Measurements from ENCODE around the gene MAGOHB.
"Not testable (repeated sequence)": the region's sequence is repeated elsewhere in the genome, so short reads cannot be mapped to it uniquely, and the experiment has no call there.

MAGOHB gene

DNA sequence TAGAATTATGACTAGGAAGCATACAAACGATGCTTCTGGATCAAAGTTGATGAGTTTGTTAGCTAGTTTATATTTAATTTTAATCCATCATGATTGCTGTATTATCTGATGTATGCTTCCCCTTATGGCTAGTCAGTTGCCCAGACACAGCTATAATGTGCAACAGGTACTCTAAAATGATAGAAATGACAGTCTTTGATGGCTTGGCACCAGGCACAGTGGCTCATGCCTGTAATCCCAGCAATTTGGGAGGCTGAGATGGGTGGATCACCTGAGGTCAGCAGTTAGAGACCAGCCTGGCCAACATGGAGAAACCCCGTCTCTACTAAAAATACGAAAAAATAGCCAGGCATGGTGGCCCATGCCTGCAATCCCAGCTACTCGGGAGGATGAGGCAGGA is 2.2 kb downstream of the MAGOHB start:
- DNase-seq = not testable (repeated sequence)

DNA sequence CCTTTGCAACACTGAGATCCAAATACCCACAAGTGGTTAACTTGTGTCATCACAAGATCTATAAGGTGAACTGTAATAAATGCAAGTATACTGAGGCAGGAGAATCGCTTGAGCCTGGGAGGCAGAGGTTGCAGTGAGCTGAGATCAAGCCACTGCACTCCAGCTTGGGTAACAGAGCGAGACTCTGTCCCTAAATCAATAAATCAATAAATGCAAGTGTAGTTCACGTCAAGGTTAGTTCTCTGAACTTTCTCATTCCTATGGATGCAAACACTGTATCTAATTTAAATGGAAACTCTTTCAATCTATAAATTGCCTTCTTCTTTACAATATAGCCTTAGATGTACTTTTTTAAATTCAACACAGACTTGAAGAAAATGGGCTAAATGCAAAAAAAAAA is 3.2 kb downstream of the MAGOHB start:
- no peak for DNase-seq

DNA sequence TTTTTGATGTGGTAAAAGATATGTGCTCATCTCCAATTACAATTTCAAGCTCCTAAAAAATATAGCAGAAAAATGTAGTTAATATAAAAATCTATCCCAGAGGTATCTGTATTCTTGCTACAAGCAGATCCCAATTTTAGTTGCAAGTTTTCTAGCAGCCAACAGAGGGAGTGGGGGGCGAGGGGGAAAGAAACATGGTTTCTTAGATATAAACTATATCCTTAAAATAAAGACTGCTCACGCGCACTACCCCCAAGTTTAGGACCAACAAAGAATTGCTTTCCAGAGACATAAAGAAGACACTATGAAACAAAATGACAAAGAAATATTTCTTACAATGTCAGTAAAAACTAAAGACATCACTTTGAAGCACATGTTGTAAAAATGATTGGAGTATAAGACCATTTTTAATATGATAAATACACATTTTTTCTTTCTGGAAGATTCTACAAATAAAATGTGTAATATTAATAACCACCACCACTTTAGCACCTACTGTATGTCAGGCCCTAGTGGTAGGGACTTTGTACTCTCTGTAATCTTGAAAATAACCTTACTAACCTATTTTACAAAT is 5.4 kb downstream of the MAGOHB start:
- DNase-seq = no peak

DNA sequence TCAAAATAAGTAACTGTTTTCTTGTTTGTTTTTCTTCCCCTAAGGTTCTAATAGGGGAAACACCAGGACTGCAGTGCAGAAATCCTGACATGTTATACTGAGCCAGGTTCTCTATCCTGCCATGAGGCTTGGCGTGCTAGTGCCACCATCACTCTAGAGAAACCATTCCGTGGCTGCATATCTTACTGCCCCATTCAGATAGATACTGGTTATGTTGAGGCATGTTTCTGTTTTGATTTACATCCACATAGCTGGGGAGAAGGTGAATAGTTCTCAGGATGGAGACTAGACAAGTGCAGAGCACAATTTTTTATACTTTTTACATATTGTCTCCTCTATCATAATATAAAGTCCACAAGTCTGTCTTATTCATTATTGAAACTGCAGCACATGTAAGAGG is 11.5 kb downstream of the MAGOHB start:
- DNase-seq = no peak

DNA sequence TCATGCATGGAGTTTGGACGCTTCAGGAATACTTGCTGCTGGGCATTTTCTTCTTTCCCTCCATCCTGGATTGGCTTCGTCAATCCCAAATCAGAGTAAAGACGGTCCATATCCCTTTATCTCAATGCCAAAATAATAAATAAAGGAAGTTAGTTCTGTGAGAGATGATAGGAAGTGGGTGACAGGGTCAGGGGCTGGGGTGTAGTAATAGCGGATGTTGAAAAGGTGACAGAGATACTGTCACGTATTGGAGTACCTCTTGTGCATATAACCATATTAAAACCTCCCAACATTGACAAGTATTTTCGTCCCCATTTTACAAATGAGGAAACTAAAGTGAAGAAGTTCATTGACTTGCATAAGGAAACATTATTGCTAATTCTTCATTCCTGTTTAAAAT is 12.4 kb downstream of the MAGOHB start:
- DNase-seq = no peak

DNA sequence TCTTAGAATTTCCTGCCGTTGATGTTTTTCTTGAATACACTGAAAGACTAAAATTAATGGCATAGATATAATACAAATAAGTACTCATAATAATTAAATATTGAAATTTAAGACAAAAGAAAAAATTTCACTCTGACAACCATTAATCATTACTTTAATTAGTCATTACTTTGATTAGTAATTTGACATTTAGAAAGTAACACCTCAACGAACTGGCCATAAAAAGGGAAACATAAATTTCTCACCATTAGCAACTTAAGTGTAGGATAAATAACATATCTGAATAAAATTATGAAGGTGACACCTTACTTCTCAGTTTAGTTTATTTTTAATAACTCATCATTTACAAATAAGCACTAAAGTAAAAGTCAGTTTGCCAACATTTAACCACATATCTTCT is 17.5 kb downstream of the MAGOHB start:
- DNase-seq = no peak

DNA sequence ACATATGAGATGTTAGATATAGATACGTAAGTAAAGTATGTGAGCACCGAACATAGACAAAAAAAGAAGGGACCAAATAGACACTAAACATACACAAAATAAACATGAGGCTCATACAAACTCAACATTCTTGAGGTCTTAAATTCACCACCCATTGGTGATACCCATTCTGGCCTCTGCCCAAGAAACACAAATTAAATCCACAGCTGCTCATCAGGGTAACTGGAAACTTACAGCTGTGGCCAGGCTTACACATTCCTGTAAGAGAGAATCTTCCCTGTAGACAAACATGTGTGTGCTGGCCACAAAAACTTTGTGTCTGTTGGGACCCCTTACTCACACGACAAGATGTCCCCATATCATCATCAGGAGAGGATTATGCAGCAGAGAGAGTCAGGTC is 22.4 kb downstream of the MAGOHB start:
- no peak for DNase-seq

DNA sequence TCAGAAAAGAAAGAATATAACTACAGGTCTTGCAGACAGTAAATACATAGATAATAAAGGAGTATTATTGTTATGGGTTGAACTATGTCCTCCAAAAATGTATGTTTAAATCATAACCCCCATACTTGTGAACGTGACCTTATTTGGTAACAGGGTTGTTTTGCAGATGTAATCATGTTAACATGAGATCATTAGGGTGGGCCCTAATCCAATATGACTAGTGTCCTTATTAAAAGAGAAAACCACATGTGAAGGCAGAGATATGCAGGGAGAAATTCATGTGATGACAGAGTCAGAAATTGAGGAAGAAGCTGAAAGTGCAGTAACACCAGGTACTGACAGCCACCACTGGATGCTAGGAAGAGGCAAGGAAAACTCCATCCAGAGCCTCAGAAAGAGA is 29.0 kb downstream of the MAGOHB start:
- no peak for DNase-seq

DNA sequence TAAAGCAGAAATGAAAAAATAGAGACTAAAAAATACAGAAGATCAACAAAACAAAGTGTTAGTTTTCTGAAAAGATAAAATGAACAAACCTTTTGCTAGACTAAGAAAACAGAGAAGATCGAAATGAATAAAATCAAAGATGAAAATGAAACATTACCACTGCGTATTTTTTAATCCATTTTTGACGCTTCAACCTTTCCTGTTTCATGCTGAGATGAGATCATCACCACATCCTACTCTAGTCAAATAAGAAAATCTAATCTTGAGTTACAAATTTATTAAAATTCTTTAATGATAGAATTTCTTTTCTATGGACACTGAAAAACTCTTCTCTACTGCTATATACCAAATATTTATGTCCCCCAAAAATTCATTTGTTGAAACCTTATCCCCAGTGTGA is 30.7 kb downstream of the MAGOHB start:
- no peak for DNase-seq

DNA sequence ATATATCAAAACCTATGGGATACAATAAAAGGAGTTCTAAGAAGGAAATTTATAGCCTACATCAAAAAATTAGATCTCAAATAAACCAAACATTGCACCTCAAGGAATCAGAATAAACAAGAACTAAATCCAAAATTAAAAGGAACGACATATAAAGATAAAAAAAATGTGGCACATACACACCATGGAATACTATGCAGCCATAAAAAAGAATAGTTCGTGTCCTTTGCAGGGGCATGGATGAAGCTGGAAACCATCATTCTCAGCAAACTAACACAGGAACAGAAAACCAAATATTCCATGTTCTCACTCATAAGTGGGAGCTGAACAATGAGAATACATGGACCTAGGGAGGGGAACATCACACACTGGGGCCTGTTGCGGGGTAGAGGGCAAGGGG is 31.3 kb downstream of the MAGOHB start:
- not testable (repeated sequence) for DNase-seq

DNA sequence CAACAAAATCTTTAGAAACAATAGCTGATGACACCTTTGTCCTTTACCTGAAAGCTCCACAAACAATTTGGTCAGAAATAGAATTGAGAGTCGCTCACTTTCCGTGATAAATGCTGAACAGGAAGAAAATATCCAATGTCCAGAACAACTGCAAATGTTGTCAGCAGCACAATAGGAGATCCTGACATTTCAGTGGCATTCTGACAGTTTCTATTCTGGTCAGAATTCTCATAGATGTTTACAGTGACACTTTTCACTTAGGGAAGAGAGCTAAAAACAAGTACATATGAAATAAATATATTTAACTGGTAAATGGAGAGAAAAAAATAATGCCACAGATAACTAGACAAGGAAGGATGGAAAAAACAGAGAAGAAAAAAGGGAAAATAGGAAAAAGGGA is 39.1 kb downstream of the MAGOHB start:
- no peak for DNase-seq

DNA sequence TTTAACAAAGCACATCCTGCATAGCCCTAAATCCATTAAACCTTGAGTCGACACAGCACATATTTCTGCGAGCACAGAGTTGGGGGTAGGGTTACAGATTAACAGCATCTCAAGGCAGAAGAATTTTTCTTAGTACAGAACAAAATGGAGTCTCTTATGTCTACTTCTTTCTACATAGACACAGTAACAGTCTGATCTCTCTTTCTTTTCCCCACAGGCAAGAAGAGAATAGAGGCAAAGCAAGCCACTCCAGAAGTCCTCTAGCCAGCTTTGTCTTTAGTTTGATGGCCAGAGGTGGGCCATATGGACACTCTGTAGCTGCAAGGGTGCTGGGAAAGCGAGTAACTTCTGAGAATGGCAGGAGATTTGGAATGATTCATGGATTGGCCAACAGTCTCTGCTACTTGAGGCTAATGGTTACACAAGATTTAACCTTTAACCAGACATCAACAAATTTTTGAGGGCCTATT is 41.4 kb downstream of the MAGOHB start:
- DNase-seq = not testable (repeated sequence)

DNA sequence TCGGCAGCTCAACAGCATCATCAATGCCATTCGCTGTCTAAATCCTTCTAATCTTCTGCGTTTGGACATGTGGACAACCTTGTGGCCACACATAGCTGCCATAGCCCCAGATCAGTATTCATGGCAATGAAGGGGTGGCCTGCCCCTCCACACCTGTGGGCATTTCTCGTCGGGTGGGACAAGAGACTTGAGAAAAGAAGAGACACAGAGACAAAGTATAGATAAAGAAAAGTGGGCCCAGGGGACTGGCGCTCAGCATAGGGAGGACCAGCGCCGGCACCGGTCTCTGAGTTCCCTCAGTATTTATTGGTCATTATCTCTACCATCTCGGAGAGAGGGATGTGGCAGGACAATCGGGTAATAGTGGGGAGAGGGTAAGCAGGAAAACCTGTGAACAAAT is 42.3 kb downstream of the MAGOHB start:
- DNase-seq = no peak

DNA sequence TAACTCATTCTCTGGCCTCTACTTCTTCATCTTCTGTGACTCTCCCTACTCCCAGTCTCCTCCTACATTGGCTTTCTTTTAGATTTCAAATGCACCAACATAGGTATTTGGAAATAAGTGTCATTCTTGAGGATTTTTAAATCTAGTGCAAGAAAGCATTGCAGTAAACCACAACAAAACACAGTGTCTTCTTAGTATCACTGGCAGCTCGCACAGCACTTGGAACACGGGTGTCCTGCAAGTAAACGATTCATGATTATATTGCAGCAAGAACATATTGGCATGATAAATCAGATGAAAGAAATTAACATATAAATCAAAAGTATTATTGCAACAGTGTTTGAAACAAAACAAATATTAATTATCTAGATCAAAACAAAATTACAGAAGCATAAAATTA is 45.6 kb downstream of the MAGOHB start:
- DNase-seq = no peak

DNA sequence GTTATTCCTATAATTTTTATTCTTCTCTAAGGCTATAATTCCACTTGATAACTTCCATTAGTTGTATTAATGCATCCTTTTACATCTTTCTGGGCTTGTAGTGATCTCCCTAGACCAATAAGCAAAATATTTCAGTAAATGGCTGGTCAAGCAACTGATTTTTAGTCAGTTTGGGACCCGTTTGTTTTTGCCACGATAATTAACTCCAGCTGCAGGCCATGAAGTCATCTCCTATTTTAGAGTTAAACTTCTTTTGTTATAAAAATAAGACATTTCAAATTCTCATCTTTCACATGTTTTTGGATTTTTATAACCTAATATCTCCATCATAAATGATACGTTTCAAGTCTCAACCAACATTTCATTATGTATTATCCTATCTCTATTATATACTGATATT is 49.4 kb downstream of the MAGOHB start:
- DNase-seq = no peak

DNA sequence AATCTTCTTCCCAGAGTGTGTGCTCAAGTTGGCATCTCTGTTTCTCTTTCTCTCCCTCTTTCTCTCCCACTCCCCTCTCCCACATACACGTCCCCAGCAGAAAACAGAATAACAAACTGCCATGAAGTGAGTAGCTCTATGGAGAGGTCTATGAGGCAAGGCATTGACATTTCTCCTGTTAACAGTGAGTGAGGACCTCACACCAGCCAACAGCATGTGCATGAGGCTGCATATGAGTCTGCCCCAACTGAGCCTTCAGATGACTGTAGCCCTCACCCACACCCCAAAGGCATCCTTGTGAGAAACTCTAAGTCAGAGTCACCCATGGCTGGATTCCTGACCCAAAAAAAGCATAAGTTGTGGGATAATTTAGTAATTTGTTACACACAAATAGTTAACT is 50.4 kb downstream of the MAGOHB start:
- DNase-seq = no peak

DNA sequence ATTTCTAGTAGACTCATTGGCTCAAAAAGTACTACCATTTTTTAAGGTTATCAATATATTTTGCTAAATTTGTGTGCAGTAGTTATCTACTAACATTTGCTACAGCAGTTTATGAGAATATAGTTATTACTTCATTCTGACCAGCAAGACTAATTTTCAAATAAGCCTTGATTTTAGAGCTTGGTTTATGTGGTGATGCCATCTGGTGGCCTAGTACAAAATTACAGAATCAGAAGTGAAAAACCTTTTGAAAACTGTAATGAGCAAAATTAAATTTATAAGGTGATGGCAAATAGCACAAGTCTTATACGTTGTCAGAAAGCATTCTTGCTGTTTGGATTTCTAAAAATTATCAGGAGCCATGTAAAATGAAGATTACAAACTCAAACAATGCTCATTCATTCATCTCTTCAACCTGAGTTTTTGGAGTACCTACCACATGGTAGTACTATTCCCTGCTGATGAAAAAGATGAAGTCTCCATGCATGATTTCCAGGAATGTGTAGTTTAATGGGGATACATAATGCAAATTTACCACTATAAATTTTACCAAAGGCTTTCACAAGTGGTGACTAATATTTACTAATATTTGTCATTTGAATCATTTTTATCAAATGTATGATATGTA is 51.0 kb downstream of the MAGOHB start:
- peak; percentile 30 for DNase-seq

DNA sequence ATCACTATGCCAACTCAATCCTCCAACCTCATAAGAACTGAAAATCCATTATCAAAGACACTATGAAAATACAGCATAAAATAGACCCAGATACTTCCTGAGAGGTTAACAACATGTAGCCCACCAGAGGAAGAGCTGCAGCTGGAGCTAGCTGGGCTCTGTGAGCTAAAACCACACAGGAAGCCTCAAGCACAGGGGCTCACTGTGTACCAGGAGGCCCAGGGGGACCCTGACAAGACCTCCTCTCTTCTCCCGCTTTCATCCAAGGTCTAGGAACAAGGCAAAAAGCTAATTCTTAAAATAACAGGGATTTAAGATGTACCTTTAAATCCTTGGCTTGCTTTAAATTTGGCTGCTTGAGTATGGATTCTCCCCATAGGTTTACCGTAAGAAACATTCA is 54.2 kb downstream of the MAGOHB start:
- no peak for DNase-seq

DNA sequence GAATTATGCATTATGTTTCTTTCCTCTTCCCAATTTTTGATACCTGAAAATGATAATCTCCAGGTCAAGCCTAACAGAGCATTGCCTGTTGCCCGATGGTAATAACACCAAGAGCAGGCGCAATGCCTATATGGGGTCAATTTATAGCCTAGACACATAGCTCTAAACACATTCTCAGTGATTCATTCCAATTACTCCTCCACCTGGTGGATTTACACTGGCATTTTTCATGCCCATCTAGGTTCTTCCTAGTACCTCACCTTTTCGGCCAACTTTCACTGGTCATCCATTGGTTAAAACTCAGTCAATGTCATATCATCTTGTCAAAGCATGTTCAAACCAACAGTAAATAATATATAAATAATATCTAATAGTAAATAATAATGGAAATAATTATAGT is 54.6 kb downstream of the MAGOHB start:
- DNase-seq = no peak

DNA sequence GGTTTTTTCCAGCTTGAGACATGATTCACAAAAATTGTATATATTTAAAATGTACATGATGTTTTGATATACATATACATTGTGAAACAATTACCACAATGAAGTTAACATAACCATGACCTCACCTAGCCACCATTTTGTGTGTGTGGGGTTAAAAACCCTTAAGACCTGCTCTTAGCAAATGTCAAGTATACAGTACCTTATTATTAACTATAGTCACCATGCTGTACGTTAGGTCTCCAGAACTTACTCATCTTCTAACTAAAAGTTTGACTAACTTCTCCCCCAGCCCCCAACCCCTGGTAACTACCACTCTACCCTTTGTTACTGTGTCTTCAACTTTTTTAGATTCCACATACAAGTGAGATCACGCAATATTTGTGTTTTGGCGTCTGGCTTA is 55.1 kb downstream of the MAGOHB start:
- no peak for DNase-seq

DNA sequence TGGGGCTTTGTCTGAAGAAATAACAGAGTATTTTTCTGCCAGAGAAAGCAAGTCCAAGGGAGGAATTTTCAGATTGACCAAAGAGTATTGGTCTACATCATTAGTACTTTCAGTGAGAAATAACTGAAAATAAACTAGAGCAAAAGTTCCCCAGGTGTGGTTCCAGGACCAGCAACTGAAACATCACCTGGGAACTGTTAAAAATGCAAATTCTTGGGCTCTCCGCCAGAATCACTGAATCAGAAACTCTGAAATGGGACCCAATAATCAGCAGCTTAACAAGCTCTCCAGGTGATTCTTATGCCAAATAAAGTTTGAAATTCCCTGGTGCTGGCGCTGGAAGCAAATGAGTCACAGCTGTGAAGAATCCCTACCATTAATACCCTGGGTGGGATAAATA is 55.6 kb downstream of the MAGOHB start:
- no peak for DNase-seq

DNA sequence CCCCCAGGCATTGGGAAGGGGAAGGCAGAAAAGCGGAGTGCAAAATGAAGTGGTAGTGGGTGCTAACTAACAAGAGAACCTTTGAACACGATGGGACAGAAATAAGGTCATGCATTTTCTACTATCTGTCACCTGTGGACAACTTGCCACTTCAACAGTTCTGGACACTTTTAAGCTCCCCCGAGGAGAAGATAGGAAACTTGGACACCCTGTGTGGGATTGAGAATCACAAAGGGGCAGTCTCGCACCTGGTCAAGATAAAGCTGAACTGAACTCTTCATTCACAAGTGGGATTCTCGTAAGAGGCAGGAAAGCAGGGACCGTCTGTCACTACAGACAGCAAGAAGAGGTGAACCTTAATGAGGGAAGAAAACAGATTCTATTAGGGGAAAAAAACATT is 56.1 kb downstream of the MAGOHB start:
- DNase-seq = no peak

DNA sequence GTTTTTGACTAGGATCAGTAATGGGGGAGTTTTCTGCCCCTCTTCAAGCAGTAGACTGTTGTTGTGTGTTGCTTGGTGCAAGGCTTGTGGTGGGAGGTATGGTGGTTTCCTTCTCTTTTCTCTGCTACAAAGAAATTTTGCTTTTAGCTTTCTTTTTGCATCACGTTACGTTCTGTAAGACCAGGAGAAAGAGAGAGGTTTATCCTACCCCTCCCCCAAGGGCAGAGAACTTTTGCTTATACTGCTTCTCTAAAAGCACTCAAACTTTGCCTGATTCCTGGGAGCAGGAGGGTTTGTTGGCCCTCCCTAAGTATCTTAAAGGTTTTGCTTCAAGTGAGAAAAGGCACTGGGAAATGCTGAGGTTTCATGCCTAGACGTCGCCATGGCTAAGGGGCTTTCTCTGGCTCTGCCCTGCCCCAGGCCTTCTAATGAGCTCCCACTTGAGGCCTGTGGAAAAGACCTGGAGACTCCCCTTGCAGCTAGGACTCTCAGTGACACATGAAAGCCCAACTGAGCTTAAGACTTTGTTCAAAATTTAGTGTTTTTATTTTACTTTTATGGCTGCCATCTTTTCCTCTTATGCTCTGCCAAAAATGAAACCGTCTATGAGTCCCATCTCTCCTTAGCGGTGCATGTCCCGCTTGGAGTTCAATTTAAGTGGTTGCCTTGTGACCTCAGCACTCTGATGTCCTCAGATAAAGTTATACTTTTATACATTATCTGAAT is 58.5 kb downstream of the MAGOHB start:
- no peak for DNase-seq

DNA sequence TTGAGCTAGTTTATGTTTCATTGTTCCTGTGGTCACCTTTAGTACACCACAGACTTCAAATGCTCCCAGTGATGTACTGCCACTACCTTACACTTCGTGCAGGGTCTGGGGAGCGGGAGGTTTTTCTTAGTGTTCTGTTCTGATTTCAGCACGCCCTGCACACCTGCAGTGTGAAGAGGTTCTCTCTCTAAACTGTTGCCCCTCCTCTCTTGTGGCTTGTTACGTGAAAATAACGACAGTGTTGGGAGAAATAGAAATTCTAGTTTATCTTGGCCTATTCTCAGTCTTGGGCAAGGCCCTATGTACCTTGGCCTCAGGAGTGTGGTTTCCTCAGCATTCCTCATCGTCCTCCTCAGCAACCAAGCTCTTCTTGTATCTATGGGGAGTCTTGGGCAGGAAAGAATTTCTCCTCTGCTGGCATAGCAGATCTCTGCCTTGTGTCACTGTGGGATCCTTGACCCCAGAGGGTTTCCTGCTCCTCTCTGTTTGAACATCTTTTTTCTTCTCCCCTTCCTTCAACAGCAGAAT is 59.1 kb downstream of the MAGOHB start:
- no peak for DNase-seq
